NCI-H2227 (cell line): Measurements from ENCODE around the gene TMEM238.
A peak's percentile ranks its signal among the peaks of the same experiment; 100 is the strongest.

Source experiments
- DNase-seq: peaks from one replicate; lab custom pipeline; 2025; ENCODE audit not compliant: unreplicated experiment; lab: John Stamatoyannopoulos, UW

The TMEM238 gene

DNA sequence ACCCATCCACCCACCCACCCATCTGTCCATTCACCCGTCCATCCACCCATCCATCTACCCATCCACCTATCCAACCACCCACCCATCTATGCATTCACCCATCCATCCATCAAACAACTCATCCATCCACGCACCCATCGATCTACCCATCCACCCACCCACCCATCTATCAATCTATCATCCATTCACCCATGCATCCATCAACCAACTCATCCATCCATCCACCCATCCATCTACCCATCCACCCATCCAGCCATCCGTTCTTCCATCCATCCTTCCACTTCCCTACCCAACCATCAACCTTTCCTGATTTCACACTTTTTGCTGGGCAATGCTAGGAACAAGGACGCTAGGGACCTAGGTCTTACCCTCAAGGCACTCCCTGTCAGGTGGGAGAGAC is 2.1 kb downstream of the TMEM238 start:
- DNase-seq, result no peak

DNA sequence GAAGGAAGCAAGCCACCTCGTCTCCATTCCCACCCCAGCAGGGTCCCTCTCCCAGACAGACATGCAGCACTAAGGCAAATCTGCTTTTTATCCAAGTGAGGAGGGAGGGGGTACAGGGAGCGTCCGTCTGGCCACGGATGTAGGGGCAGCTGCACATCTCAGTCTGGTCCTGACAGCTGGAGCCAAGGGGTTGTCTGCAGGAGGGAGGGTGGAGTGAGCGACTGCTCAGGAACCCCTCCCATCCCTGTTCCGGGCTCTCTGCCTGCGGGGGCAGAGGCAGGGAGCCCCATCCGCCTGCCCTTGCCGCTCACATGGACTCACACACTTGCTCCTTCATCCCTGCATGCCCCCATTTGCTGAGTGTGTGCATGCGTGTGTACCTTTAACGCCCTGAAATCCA is 4.9 kb downstream of the TMEM238 start:
- no peak for DNase-seq

DNA sequence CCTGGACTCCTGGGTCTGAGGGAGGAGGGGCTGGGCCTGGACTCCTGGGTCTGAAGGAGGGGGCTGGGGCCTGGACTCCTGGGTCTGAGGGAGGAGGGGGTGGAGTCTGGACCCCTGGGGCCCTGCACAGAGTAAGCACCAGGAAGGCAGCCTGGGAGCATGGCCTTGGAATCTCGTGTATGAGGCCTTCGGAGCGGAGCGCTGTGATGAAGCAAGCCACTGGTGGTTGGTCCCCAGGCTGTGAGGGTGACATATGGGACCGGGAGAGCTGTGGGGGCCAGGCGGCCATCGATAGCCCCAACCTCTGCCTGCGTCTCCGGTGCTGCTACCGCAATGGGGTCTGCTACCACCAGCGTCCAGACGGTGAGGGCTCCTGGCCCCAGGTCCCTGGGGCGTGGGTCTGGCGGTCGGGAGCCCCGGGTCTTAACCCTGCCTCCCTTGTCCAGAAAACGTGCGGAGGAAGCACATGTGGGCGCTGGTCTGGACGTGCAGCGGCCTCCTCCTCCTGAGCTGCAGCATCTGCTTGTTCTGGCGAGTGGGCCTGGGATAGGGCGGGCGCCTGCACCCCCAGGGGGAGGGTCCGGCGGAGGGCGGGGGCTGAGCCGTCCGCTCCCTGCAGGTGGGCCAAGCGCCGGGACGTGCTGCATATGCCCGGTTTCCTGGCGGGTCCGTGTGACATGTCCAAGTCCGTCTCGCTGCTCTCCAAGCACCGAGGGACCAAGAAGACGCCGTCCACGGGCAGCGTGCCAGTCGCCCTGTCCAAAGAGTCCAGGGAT is 6.5 kb downstream of the TMEM238 start:
- no peak for DNase-seq

DNA sequence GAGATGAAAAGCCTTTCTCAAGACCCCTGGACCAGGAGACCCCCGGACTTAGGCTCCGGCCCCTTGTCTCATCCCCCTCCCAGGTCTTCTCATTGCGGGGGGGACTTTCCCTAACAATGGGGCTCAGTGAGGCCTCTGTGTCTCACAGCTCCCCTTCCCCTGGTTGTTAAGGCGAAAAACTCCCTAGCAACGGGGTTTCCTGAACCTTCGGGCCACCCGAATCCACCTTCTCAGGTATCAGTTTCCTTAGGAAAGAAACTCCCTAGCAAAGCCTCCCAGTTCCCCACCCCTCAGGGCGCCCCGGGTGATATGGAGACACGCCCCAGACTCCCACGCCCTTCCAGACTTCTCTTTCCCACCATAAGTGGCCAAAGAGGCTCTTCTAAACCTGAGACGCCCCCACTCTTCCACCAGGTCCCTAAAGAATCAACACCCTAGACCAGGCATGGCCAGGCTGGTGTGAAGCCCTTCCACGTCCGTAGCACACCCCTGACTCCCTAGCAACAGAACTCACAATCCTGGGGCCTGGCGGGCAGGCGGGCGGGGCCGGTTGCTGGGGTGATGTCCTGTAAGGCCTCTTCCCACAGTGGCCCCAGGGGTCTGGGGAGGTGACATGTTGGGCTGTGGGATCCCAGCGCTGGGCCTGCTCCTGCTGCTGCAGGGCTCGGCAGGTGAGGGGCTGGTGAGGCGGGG is 7.7 kb downstream of the TMEM238 start, which contains the start of gene TMEM190:
TMEM190 (plus strand) TSS at position 586 of the 693 bp plus-strand sequence; CDS start at position 614, 28 bp downstream.
- no peak for DNase-seq

DNA sequence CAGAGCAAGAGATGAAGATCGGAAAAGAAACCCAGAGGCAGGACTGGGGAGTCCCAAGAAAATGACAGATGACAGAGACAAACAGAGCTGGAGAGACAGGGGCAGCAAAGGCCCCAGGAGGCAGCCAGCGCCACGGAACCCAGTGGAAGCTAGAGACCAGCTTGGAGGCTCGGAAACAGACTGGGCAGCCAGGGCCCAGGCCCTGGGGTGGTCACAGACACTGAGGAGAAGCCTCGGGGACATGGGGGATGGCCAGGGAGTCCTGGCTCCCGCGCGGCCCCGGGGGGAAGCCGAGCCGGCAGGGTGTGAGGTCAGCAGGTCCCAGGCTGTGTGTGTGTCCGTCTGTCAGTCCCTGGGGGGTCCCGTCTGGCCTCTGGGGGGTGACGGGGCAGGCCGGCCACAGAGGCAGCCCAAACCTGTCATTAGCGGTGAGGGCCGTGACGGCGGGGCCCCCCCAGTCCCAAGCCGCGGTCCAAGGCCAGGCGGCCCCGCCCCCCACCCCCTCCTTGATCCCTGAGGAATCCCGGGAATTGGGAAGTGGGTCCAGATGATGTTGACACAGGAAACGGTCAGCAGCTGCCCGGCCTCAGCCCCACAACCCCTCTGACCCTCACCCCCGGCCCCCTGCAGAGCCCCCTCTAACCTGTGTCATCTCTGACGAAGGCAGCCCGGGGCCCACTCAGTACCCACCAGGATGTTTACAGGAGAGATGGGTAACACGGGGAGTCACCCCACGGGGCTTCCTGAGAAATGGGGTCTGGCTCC is 9.9 kb downstream of the TMEM238 start:
- no peak for DNase-seq

DNA sequence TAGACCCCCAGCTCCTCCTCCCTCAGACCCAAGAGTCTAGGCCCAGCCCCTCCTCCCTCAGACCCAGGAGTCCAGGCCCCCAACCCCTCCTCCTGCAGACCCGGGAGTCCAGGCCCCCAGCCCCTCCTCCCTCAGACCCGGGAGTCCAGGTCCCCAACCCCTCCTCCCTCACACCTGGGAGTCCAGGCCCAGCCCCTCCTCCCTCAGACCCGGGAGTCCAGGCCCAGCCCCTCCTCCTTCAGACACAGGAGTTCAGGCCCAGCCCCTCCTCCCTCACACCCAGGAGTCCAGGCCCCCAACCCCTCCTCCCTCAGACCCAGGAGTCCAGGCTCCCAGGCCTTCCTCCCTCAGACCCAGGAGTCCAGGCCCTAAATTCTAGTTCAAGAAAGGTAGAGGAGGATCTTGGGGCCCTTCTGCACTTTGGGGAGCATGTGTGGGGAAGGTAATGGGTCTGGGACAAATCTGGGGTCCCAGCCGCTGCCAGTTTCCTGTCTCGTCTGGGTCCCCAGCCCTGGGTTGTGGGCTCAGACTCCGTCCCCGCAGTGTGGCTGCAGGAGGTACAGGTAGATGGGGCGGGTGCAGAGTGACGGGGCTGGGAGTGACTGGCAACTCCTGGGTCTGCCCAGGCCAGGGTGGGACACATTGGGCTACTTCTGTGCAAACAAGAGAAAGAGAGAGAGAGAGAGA is 10.6 kb downstream of the TMEM238 start:
- DNase-seq, result no peak

DNA sequence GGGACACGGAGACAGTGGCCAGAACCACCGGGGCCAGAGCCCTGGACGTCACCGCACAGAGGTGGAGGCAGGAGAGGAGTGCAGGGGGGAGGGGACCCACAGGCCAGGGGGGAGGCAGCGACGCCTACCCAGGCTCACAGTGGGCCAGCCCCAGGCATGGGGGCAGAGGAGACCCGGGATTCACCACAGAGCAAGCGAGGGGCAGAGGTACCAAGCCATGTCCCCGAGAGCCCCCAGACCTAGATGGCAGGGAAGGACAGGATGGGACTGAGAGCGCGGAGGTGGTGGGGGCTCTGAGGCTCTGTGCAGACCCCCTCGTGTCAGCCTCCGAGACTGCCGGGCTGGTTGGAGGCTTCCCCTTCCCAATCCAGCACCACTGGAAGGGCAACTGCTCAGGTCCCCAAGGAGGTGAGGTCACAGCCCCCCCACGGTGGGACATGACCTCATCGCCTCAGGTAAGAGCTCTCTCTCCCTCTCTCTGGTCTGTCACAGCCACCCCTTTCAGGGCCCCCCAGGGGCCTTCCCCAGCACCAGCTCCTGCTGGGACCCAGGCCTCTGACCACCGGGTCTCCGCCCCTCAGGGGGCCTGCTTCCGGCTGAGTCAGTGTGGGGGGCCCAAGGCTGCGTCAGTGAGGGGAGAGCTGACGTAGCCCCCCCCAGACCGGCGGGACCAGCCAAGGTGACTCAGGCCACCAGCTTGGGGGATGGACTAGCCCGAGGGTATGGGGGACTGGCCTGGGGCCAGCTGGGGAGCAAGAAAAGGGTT is 11.6 kb downstream of the TMEM238 start:
- no peak for DNase-seq

DNA sequence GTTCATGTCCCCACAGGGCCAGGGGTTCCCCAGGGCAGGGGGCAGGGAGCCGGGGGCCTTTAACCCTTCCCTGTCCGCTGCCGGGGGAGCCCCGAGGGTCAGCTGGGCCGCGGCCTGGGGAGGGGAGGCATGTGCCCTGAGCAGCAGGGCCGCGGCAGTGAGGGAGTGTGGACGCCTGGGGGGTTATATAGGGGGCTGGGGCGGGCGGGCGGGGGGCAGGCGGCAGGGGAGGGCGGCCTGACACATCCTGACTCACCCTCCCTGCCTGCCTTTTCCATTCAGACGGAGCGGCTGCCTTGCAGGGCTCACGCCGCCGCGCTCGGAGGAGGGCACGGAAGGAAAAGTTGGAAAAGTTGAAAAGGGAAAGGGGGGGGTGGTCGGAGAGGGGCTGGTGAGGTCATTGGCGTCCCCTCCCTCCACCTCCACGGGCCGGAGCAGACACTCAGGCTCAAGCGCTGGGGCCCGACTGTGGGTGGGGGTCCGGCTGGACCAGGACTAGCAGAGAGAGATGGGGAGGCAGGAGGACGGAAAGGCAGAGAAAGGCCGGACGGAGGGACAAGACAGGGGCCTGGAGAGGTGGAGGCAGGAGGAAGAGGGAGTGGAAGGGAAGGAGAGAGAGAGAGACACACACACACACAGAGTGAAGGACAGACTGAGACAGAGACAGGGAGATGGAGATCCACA is 13.6 kb downstream of the TMEM238 start, which contains the start of gene IL11:
IL11 (minus strand) TSS at position 159 of the 684 bp plus-strand sequence; CDS start at position 6, 153 bp downstream.
- no peak for DNase-seq

DNA sequence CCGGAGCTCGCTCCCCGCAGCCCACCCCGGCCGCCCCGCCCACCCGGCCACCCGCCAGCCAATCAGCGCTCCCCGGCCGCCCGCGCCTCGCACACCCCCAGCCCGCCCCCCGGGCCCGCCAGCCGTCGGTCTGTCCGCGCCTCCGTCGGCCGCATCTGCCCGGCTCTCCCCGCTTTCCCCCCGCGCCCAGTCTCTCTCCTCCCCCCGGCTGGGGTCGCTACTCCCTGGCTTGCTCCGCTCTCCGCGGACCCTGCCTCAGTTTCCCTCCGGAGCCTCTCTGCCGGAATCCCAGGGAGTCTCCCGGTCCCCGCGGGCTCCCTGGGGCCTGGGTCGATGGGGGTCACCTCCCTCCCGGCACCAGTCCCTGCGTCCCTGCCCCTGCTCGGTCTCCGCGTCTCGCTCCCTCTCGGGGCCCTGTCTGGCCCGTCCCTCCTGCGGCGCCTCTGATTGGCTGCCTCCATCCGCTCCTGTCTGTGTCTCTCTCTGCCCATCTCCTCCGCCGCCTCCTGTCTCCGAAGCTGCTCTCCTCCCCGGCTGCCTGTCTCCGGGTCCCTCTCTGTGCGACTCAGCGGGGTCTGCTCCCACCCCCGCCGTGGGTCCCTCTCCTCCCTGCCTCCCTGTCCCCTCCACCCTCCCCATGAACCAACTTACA is 14.3 kb downstream of the TMEM238 start:
- peak; percentile 93 for DNase-seq

DNA sequence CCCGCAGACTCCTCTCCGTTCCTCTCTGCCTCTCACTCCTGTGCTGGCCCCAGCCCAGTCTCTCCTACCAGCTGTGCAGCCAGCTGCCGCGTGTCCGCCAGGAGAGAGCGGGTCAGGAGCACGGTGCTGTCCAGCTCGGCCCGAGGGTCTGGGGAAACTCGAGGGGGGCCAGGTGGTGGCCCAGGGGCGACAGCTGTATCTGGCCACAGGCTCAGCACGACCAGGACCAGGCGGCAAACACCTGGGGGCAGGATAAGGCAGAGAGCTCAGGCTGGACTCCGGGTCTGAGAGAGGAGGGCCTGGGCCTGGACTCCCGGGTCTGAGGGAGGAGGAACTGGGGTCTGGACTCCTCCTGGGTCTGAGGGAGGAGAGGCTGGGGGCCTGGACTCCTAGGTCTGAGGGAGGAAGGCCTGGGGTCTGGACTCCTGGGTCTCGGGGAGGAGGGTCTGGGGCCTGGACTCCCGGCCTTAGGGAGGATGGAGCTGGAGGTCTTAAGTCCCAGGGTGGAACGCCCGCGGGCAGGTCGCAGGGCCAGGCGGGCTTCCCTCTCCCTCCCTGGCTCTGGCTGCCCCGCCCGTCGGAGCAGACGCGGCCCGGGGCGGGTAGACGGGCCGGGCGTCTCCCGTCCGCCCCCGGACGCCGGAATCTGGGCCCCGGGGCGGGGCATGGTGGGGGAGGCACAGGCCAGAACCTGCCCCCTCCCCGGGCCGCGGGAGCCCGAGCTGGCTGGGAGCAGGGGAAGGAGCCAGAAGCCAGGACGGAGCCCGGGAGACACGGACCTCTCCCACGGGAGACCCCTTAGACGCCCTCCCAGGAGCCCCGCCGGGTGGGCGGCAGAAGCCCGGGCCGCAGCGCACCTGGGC is 15.2 kb downstream of the TMEM238 start:
- peak; percentile 75 for DNase-seq

DNA sequence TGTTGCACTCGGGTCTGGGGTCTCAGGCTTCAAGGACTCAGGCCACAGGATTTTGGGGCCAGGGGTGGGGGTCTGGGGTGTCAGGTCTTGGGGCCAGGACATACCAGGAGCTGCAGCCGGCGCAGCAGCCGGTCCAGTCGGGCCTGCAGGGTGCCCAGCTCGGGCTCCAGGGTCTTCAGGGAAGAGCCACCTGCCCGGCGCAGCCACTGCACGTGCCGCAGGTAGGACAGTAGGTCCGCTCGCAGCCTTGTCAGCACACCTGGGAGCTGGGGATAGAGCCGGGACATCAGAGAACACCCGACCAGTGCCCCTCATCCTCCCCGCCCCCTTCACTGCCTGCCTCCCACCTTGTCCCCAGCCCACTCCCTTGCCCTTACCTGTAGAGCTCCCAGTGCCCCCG is 16.0 kb downstream of the TMEM238 start:
- no peak for DNase-seq

DNA sequence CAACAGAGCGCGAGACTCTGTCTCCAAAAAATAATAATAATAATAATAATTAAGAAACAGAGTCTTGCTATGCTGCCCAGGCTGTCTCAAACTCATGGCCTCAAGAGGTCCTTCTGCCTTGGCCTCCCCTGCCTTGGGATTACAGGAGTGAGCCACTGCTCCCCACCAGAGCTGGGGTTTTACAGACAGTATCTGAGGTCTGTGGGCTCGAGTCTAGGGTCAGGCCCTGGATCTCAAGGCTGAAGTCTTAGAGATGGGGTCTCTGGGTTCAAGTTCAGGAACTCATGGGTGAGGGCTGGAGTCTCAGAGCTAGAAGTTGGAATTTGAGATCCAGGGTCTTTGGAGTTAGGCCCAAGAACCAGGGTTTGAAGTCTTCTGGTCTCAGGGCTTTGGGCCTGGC is 17.3 kb downstream of the TMEM238 start:
- DNase-seq, result no peak

DNA sequence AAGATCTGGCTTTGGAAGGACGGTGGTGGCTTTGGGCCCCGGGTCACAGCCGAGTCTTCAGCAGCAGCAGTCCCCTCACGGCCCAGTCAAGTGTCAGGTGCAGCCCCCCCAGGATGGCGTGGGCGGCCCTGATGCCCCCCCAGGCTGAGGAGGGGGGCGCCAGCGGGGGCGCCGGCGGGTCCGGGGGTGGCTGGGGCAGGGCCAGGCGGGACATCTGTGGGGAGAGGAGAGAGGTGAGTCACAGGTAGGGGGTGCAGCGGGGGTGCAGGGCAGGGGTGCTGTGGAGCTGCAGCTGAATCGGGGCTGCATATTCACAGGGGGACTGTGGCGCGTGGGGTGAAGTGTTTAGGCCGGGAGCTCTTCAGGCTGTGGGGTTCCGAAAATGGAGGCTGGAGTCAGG is 18.1 kb downstream of the TMEM238 start:
- DNase-seq, result no peak

DNA sequence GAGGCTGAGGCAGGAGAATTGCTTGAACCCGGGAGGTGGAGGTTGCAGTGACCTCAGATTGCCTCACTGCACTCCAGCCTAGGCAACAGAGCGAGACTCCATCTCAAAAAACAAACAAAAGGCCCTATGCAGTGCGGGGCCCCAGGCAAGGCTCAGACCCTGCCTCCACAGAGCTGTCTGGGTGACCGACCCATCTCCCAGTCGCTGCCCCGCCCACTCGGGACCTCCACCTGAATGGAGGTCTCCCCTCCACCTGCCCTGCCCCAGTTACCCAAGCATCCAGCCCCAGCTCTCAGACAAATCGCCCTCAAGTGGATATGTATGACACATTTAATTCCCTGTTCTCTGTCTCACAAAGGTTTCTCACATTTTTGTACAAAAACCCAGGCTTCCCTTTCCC is 18.8 kb downstream of the TMEM238 start:
- DNase-seq, result no peak

DNA sequence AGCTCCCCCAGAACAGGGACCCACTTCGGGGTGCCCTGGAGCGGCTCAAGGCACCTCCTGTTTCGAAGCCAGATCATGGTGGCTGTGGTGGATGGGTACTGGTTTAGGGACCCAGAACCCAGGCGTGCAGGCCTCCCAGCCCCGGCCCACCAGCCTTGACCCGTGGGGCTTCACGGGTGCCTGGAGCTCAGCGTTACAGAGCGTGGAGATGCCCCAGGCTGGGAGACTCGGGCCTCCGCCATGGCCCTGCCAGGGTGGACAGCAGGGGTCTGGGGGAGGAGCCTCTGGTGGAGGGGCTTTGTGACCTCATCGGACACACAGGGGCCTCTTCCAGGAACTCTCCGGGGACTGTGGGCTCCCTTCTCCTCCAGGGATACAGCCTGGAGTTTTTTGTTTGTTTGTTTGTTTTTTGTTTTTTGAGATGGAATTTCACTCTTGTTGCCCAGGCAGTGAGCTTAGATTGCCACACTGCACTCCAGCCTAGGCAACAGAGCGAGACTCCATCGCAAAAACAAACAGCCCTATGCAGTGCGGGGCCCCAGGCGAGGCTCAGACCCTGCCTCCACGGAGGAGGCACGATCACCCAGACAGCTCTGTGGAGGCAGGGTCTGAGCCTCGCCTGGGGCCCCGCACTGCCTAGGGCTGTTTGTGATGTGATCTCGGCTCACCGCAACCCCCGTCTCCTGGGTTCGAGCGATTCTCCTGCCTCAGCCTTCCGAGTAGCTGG is 20.9 kb downstream of the TMEM238 start, which contains the start of gene GARIN5B:
GARIN5B (minus strand) TSS at position 271 of the 727 bp plus-strand sequence; CDS start at position 77, 194 bp downstream.
- DNase-seq, result no peak

DNA sequence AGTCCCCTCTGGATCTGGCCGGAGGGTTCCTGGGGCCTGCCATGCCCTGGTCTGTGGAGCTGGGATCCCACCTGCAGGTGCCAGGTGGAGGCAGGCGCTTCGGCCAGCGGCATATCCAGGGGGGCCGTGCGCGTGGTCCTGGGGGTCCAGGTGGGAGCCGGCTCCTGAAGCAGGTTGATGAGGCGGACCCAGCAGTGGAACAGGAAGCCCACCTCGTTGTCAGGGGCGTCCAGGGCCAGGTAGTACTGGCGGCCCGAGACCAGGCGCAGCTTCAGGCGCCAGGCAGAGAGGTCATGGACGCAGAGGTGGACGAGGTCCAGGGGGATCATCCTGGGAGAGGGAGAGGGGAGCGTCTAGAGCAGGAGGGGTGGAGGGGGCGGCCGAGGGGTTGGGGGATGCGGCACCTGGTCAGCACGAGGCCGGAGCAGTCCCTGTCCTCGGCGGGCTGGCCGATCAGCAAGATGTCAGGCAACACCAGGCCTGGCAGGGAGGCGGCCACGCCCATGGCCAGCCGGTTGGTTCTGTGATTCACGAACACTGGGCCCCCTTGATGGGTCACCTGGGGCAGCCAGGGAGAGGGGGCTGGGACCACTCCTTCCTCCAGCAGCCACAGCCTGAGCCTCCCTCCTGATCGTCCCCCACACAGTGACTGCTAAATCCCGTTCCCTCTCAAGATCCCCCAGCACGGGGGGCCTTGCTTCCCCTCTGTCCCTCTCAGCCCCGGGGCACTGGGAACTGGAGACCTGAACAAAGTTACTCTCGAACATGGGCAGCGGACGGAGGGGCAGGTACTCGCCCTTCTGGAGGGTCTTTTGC is 21.7 kb downstream of the TMEM238 start:
- DNase-seq, result no peak

DNA sequence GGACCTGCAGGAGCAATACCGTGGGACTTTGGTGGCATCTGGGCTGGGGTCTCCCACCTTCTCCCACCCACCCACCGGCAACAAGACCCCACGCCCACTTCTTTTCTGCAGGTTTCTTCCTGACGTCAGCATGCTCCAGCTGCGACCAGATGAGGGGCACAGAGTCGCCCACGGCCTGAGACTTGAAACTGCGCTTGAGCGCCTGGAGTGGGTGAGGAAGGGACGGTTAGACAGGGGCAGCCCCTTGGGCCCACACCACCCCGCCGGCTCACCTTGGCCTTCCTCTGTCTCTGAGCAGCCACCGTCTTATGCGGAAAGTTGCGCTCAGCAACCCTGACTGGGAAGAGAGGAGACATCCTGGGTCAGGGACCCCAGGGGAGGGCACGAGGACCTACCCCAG is 23.2 kb downstream of the TMEM238 start:
- DNase-seq, result no peak
